ENCODE data around the gene GARIN6. TPM values are rescaled to one million over a fixed set of nuclear protein-coding genes. Genes with fewer than 3 reads are reported as not detected.

GARIN6 gene
- total and polyA plus RNA-seq, 10 of the 15 experiments (the other 5 are each of a cell fraction or from before 2014, with no cell fraction given), result not detected

DNA sequence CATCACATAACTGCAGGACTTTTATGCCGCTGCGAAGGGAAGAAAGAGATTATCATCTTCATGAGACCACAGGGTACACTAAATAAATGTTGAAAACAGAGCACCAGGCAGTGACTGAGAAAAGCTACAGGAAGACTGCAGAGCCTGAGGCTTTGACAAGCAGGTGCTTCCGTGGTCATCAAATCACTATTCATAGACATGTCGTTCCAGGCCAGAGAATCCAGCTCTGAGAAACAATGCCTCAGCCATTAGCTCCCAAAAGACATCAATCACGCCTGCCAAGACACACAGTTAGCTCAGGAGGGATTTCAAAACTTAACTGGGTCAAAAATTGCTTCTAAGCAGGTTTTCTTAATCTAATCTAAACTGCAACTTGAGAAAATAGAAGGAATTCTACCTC lies 47.2 kb upstream of the GARIN6 start:
- no peak overlapping the region for H3K9ac ChIP-seq (ENCODE audit: control insufficient read depth, insufficient read depth, low read length)
- POLR2A ChIA-PET, result no interaction called here
- no peaks in the 10 kb centered on the region for H3K9me3 ChIP-seq (replicated peaks; ENCODE audit: control insufficient read depth, insufficient read depth, low read length)
- in situ Hi-C loops (cut with MboI) (loop anchor here (25.0 kb wide), 1 partner anchor 213 kb away; no protein-coding TSS in a partner anchor), intact Hi-C loops (cut with micrococcal nuclease; ENCODE audit: unreplicated experiment) (no loop called here)
- DNase-seq (ENCODE audit: low read depth, low spot score), result peak; percentile 37
- RAD21 ChIA-PET (ENCODE audit: unreplicated experiment), result interaction anchor here (0.8 kb wide), 1 partner anchor 164 kb away, joined by 3 read pairs; no protein-coding TSS in a partner anchor
- no peaks in the 10 kb centered on the region for H3K4me1 ChIP-seq (ENCODE audit: control insufficient read depth, insufficient read depth, low read length)
- no peaks in the 10 kb centered on the region for H3K36me3 ChIP-seq (ENCODE audit: control insufficient read depth in 2 of 2, insufficient read depth in 2 of 2, low read length in 1 of 2)
- BruUV-seq (replicated peaks), result no TSS peak
- no peak overlapping the region for H3K27ac ChIP-seq (ENCODE audit: control insufficient read depth, insufficient read depth)
- H3K79me2 ChIP-seq (ENCODE audit: control insufficient read depth, insufficient read depth, low read length), result no peaks in the 10 kb centered on the region
- H3K4me2 ChIP-seq (ENCODE audit: control insufficient read depth, insufficient read depth), result no peak overlapping the region
- ATAC-seq, result peak; percentile 80
- 2% methylated on average over 5 of the region's 5 CpGs for WGBS (ENCODE audit: insufficient coverage, insufficient replicate concordance, low lambda C conversion rate, missing lambda C conversion rate)
- no peak for FAIRE-seq
- no peak overlapping the region for H3K4me3 ChIP-seq
- CTCF ChIA-PET, result interaction anchor here (1.0 to 1.2 kb wide), 2 partner anchors 8 to 557 kb away, joined by 3 to 4 read pairs; no protein-coding TSS in a partner anchor
- H3K27me3 ChIP-seq (replicated peaks in 1 of 2; ENCODE audit: control insufficient read depth in 2 of 2, insufficient read depth in 2 of 2, low read length in 1 of 2), result no peaks in the 10 kb centered on the region
- no peaks in the 10 kb centered on the region for H4K20me1 ChIP-seq (ENCODE audit: control insufficient read depth, insufficient read depth)
- H2AFZ ChIP-seq (ENCODE audit: control insufficient read depth, low read depth, low read length), result no peak overlapping the region
- SMC1A ChIA-PET (ENCODE audit: uncharacterized antibody, unreplicated experiment), result interaction anchor here (1.4 kb wide), 1 partner anchor 19 kb away, joined by 3 read pairs; no protein-coding TSS in a partner anchor
- TF ChIP-seq, protein P1, sequence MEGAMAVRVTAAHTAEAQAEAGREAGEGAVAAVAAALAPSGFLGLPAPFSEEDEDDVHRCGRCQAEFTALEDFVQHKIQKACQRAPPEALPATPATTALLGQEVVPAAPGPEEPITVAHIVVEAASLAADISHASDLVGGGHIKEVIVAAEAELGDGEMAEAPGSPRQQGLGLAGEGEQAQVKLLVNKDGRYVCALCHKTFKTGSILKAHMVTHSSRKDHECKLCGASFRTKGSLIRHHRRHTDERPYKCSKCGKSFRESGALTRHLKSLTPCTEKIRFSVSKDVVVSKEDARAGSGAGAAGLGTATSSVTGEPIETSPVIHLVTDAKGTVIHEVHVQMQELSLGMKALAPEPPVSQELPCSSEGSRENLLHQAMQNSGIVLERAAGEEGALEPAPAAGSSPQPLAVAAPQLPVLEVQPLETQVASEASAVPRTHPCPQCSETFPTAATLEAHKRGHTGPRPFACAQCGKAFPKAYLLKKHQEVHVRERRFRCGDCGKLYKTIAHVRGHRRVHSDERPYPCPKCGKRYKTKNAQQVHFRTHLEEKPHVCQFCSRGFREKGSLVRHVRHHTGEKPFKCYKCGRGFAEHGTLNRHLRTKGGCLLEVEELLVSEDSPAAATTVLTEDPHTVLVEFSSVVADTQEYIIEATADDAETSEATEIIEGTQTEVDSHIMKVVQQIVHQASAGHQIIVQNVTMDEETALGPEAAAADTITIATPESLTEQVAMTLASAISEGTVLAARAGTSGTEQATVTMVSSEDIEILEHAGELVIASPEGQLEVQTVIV (IDR thresholded peaks at IDR 0.05; ENCODE audit: borderline replicate concordance, partially characterized antibody), result no peak
- 0 out of 2 replicates have a peak, but pooled peaks have one; percentile 68 for TF ChIP-seq ZNF24 (IDR thresholded peaks at IDR 0.05)
- peak; percentile 44; the same call in 1 of the 2 replicates for TF ChIP-seq NFIC (IDR thresholded peaks at IDR 0.05; ENCODE audit: low read depth, low read length)
- TF ChIP-seq TCF7 (IDR thresholded peaks at IDR 0.05; ENCODE audit: borderline replicate concordance), result no peak
- no peak for TF ChIP-seq JUNB (IDR thresholded peaks at IDR 0.05)
- no peak for TF ChIP-seq TBL1XR1 (IDR thresholded peaks at IDR 0.05; ENCODE audit: low read depth, low read length)
- no peak for TF ChIP-seq RBBP5 (conservative IDR thresholded peaks at IDR 0.05)
- no peak for TF ChIP-seq SUPT20H (IDR thresholded peaks at IDR 0.05; ENCODE audit: borderline replicate concordance, control insufficient read depth, low read depth, low read length)
- no peak for TF ChIP-seq ZBED1 (IDR thresholded peaks at IDR 0.05; ENCODE audit: borderline replicate concordance)
- TF ChIP-seq IKZF2 (IDR thresholded peaks at IDR 0.05), result peak in 1 of 2 experiments; percentile 17; a peak in 2 of 4 replicates
- TF ChIP-seq CBX5 (IDR thresholded peaks at IDR 0.05; ENCODE audit: low read depth), result no peak
- TF ChIP-seq SREBF1 (IDR thresholded peaks at IDR 0.05; ENCODE audit: low read length), result no peak
- TF ChIP-seq, protein P2, sequence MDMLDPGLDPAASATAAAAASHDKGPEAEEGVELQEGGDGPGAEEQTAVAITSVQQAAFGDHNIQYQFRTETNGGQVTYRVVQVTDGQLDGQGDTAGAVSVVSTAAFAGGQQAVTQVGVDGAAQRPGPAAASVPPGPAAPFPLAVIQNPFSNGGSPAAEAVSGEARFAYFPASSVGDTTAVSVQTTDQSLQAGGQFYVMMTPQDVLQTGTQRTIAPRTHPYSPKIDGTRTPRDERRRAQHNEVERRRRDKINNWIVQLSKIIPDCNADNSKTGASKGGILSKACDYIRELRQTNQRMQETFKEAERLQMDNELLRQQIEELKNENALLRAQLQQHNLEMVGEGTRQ (IDR thresholded peaks at IDR 0.05; ENCODE audit: borderline replicate concordance, low read depth, low read length), result no peak
- TF ChIP-seq, protein P3, sequence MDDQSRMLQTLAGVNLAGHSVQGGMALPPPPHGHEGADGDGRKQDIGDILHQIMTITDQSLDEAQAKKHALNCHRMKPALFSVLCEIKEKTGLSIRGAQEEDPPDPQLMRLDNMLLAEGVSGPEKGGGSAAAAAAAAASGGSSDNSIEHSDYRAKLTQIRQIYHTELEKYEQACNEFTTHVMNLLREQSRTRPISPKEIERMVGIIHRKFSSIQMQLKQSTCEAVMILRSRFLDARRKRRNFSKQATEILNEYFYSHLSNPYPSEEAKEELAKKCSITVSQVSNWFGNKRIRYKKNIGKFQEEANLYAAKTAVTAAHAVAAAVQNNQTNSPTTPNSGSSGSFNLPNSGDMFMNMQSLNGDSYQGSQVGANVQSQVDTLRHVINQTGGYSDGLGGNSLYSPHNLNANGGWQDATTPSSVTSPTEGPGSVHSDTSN (IDR thresholded peaks at IDR 0.05; ENCODE audit: insufficient replicate concordance, low read depth, low read length), result peak; percentile 76
- TF ChIP-seq STAT3 (IDR thresholded peaks at IDR 0.05; ENCODE audit: low read depth, low read length), result no peak
- TF ChIP-seq SRF (IDR thresholded peaks at IDR 0.05; ENCODE audit: low read depth in 2 of 2, low read length in 2 of 2), result no peak
- TF ChIP-seq CEBPB (IDR thresholded peaks at IDR 0.05; ENCODE audit: borderline replicate concordance in 1 of 2, low read depth in 2 of 2, low read length in 2 of 2), result no peak
- TF ChIP-seq FOS (IDR thresholded peaks at IDR 0.05; ENCODE audit: borderline replicate concordance, extremely low read depth, insufficient read length), result no peak
- TF ChIP-seq ZNF384 (IDR thresholded peaks at IDR 0.05; ENCODE audit: borderline replicate concordance, low read depth, low read length), result no peak
